Ascending aorta (tissue), 2 donors: ENCODE data around the gene LAMA3. TPM values are rescaled to one million over a fixed set of nuclear protein-coding genes. Genes with fewer than 3 reads are reported as not detected.
A peak's percentile ranks its signal among the peaks of the same experiment; 100 is the strongest.

Experiments
- DNase-seq, 2 donors: peaks; one replicate each; pipeline ENCODE4 v3.0.0-alpha.2; 2019; ENCODE audit warnings: low spot score in 2 of 2
- H3K27ac ChIP-seq, 2 donors: fragments of 200-600 bp; sonication (generic); one replicate each; pipeline ENCODE4 v1.5.1; 2016 to 2017; ENCODE audit warnings: mild to moderate bottlenecking in 1 of 2
- H3K27me3 ChIP-seq: fragments of 200-600 bp; sonication (generic); one replicate; pipeline ENCODE4 v1.5.1; 2017
- H3K36me3 ChIP-seq, 2 donors: fragments of 200-600 bp; sonication (generic); one replicate each; pipeline ENCODE4 v1.5.1; 2016
- H3K4me1 ChIP-seq, 2 donors: fragments of 200-600 bp; sonication (generic); one replicate each; pipeline ENCODE4 v1.5.1; 2016 to 2017; ENCODE audit warnings: mild to moderate bottlenecking in 1 of 2
- H3K4me3 ChIP-seq, 2 donors: fragments of 200-600 bp; sonication (generic); one replicate each; pipeline ENCODE4 v1.5.1; 2016 to 2017; ENCODE audit warnings: mild to moderate bottlenecking in 1 of 2
- H3K9me3 ChIP-seq, 2 donors: fragments of 200-600 bp; sonication (generic); one replicate each; pipeline ENCODE4 v1.5.1; 2016
- CTCF ChIP-seq, 3 experiments: fragments of 200-600 bp in 2 of 3; fragments of 450-650 bp in 1 of 3; sonication (generic) in 2 of 3; IDR thresholded peaks; one replicate each; pipeline ENCODE4 v1.5.1; 2016 to 2019; ENCODE audit warnings: antibody characterized with exemption in 3 of 3, mild to moderate bottlenecking in 1 of 3, moderate library complexity in 1 of 3
- intact Hi-C: fragments of 100-400 bp; cut with DNase I; formaldehyde crosslinking; loops from one replicate; pipeline ENCODE4 v1.15.1; 2023
- total RNA-seq: library from RNA; depleted of rRNA; stranded (reverse); fragments of >200 nt; gene quantifications from one replicate; pipeline ENCODE4 v1.1.0, GENCODE V29; 2016

Gene LAMA3
- total RNA-seq, 1 donor from 2014 or later = 27.2 TPM

- intact Hi-C loops = no loop called here
- H3K27ac ChIP-seq = no peak overlapping the region
- H3K4me3 ChIP-seq = no peak overlapping the region
- peaks cover 6 to 9% of the 10 kb centered on the region in 2 donors for H3K4me1 ChIP-seq
- DNase-seq = no peak
- H3K9me3 ChIP-seq = no peaks in the 10 kb centered on the region
- no peaks in the 10 kb centered on the region for H3K27me3 ChIP-seq
- no peaks in the 10 kb centered on the region for H3K36me3 ChIP-seq
- no peak for TF ChIP-seq CTCF (IDR thresholded peaks at IDR 0.05)
These were observed 168.5 kb downstream of the LAMA3 start for GRCh38 chr18:23857756-23858155.

- H3K36me3 ChIP-seq = no peaks in the 10 kb centered on the region
These were observed 170.4 kb downstream of the LAMA3 start for GRCh38 chr18:23859466-23860336.

GRCh38 chr18:23861326-23861725 is 172.1 kb downstream of the LAMA3 start:
- intact Hi-C loops = loop anchor here (5.0 kb wide), 1 partner anchor 34 kb away; no protein-coding TSS in a partner anchor
- H3K4me3 ChIP-seq = no peak overlapping the region
- TF ChIP-seq CTCF (IDR thresholded peaks at IDR 0.05) = no peak

More at GRCh38 chr18:23859466-23860336, 170.4 kb downstream of the LAMA3 start:
- H3K9me3 ChIP-seq = no peaks in the 10 kb centered on the region
- no peak overlapping the region for H3K27ac ChIP-seq
- H3K4me1 ChIP-seq = peaks cover 9 to 20% of the 10 kb centered on the region in 2 donors
- TF ChIP-seq CTCF (IDR thresholded peaks at IDR 0.05) = no peak
- DNase-seq = no peak
- intact Hi-C loops = loop anchor here (5.0 kb wide), 1 partner anchor 32 kb away; no protein-coding TSS in a partner anchor
- H3K27me3 ChIP-seq = no peaks in the 10 kb centered on the region
- no peak overlapping the region for H3K4me3 ChIP-seq

GRCh38 chr18:23861805-23862470 is 172.7 kb downstream of the LAMA3 start:
- DNase-seq = no peak
- no peak for TF ChIP-seq CTCF (IDR thresholded peaks at IDR 0.05)
- Histone ChIP-seq H3K9me3 (no peaks in the 10 kb centered on the region), H3K27me3 (no peaks in the 10 kb centered on the region), H3K36me3 (no peaks in the 10 kb centered on the region), H3K27ac (peak overlapping the region; percentile 64 to 76), H3K4me1 (peaks cover 9 to 25% of the 10 kb centered on the region in 2 donors), H3K4me3 (no peak overlapping the region)
- intact Hi-C loops = loop anchor here (5.0 kb wide), 1 partner anchor 35 kb away; no protein-coding TSS in a partner anchor

More at GRCh38 chr18:23861326-23861725, 172.1 kb downstream of the LAMA3 start:
- Histone ChIP-seq H3K9me3 (no peaks in the 10 kb centered on the region), H3K4me1 (peaks cover 9 to 25% of the 10 kb centered on the region in 2 donors), H3K27me3 (no peaks in the 10 kb centered on the region), H3K27ac (peak overlapping the region; percentile 48 to 76), H3K36me3 (no peaks in the 10 kb centered on the region)
- DNase-seq = no peak

GRCh38 chr18:23864624-23865023 is 175.4 kb downstream of the LAMA3 start:
- Histone ChIP-seq H3K27me3 (no peaks in the 10 kb centered on the region), H3K4me3 (no peak overlapping the region), H3K36me3 (no peaks in the 10 kb centered on the region), H3K9me3 (no peaks in the 10 kb centered on the region), H3K27ac (no peak overlapping the region), H3K4me1 (peaks cover 9 to 25% of the 10 kb centered on the region in 2 donors)
- no peak for DNase-seq
- no peak for TF ChIP-seq CTCF (IDR thresholded peaks at IDR 0.05)
- intact Hi-C loops = loop anchor here (5.0 kb wide), 1 partner anchor 37 kb away; no protein-coding TSS in a partner anchor
